Adrenal gland (tissue), 5 donors: Measurements from ENCODE around the gene GRID1.

Source experiments
- POLR2A ChIP-seq, 2 donors: fragments of 450-650 bp; IDR thresholded peaks; one replicate each; pipeline ENCODE4 v1.6.1; 2017; ENCODE audit warnings: antibody characterized with exemption in 2 of 2, mild to moderate bottlenecking in 2 of 2, moderate library complexity in 1 of 2
- TF ChIP-seq, protein P1 (sequence below), 6 experiments: fragments of 450-650 bp in 4 of 6; fragments of 200-600 bp in 2 of 6; sonication (generic) in 1 of 6; IDR thresholded peaks; 1 replicate in 5 of 6; 2 replicates in 1 of 6; pipeline versions ENCODE4 v1.5.1 to v1.8.0; 2016 to 2021; ENCODE audit warnings: antibody characterized with exemption in 6 of 6, mild to moderate bottlenecking in 2 of 6, moderate library complexity in 1 of 6
- donor health status: DM: no; HTN: no; CAD: no.

DNA sequence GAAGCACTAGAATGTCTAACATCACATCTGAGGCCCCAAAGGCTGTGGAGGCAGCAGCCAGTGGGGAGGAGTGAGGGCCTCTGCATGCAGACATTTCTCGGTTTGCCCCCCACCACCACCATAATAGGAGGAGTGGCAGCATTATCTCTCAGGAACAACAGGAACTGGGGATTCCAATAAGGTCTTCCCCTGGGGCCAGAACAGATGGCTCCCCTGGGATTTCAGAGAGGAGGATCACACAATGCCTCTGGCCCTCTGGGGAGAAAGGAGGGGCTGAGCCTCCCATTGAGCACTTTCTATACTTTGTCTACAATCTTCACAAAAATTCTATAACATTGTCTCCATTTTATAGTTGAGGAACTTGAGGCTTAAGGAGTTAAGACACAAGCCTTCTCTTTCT lies 61.1 kb downstream of the GRID1 start:
- TF ChIP-seq, protein P1, sequence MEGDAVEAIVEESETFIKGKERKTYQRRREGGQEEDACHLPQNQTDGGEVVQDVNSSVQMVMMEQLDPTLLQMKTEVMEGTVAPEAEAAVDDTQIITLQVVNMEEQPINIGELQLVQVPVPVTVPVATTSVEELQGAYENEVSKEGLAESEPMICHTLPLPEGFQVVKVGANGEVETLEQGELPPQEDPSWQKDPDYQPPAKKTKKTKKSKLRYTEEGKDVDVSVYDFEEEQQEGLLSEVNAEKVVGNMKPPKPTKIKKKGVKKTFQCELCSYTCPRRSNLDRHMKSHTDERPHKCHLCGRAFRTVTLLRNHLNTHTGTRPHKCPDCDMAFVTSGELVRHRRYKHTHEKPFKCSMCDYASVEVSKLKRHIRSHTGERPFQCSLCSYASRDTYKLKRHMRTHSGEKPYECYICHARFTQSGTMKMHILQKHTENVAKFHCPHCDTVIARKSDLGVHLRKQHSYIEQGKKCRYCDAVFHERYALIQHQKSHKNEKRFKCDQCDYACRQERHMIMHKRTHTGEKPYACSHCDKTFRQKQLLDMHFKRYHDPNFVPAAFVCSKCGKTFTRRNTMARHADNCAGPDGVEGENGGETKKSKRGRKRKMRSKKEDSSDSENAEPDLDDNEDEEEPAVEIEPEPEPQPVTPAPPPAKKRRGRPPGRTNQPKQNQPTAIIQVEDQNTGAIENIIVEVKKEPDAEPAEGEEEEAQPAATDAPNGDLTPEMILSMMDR (IDR thresholded peaks at IDR 0.05) = no peak
- no peak for TF ChIP-seq POLR2A (IDR thresholded peaks at IDR 0.05)
